Sigmoid colon (tissue), 7 donors: ENCODE results near the gene GSAP. TPM values are rescaled to one million over a fixed set of nuclear protein-coding genes. Genes with fewer than 3 reads are reported as not detected.
A peak's percentile ranks its signal among the peaks of the same experiment; 100 is the strongest.

Experiments
- DNase-seq: peaks from one replicate; pipeline ENCODE4 v3.0.0-alpha.2; 2019
- H3K27ac ChIP-seq, 4 donors: fragments of 200-600 bp; sonication (generic); one replicate each; pipeline ENCODE4 v1.5.1; 2016 to 2019; ENCODE audit warnings: mild to moderate bottlenecking in 1 of 4
- H3K27me3 ChIP-seq, 3 donors: fragments of 200-600 bp; sonication (generic); one replicate each; pipeline ENCODE4 v1.5.1; 2019; ENCODE audit warnings: mild to moderate bottlenecking in 1 of 3
- H3K36me3 ChIP-seq, 4 donors: fragments of 200-600 bp; sonication (generic); one replicate each; pipeline ENCODE4 v1.5.1; 2016 to 2019
- H3K4me1 ChIP-seq, 4 donors: fragments of 200-600 bp; sonication (generic); one replicate each; pipeline ENCODE4 v1.5.1; 2017 to 2019
- H3K4me3 ChIP-seq, 4 donors: fragments of 200-600 bp; sonication (generic); one replicate each; pipeline ENCODE4 v1.5.1; 2017 to 2019; ENCODE audit warnings: mild to moderate bottlenecking in 2 of 4, moderate library complexity in 1 of 4
- H3K9me3 ChIP-seq, 4 donors: fragments of 200-600 bp in 3 of 4; sonication (generic) in 3 of 4; one replicate each; pipeline versions ENCODE4 v1.5.1 to v1.6.1; 2013 to 2019
- CTCF ChIP-seq, 4 experiments: fragments of 450-650 bp in 3 of 4; fragments of 200-600 bp in 1 of 4; IDR thresholded peaks; one replicate each; pipeline ENCODE4 v1.5.1; 2016 to 2019; ENCODE audit warnings: antibody characterized with exemption in 4 of 4, mild to moderate bottlenecking in 3 of 4, moderate library complexity in 2 of 4
- EP300 ChIP-seq, 4 donors: sonication (generic); formaldehyde crosslinking; IDR thresholded peaks; one replicate each; pipeline ENCODE4 v1.6.1; 2017; ENCODE audit warnings: antibody characterized with exemption in 4 of 4
- POLR2A ChIP-seq, 2 donors: fragments of 450-650 bp; IDR thresholded peaks; one replicate each; pipeline ENCODE4 v1.6.1; 2016; ENCODE audit warnings: antibody characterized with exemption in 2 of 2, mild to moderate bottlenecking in 2 of 2, moderate library complexity in 2 of 2
- POLR2AphosphoS5 ChIP-seq, 4 donors: sonication (generic); formaldehyde crosslinking; IDR thresholded peaks; one replicate each; pipeline ENCODE4 v1.6.1; 2017; ENCODE audit warnings: antibody characterized with exemption in 4 of 4
- WGBS, 2 donors: extraction: QIAGEN DNeasy Blood & Tissue Kit; methylation state at CpG; one replicate each; pipeline ENCODE4 v1.1.7; 2013; 5-methylcytosine and 5-hydroxymethylcytosine counted together
- intact Hi-C: fragments of 100-400 bp; cut with DNase I; formaldehyde crosslinking; loops from one replicate; pipeline ENCODE4 v1.15.1; 2023
- polyA plus RNA-seq, 3 donors: library from polyadenylated mRNA; stranded (reverse); fragments of 200-250 nt; gene quantifications; one replicate each; pipeline ENCODE4 v1.2.3, GENCODE V29; 2013
- total RNA-seq, 4 donors: library from RNA; depleted of rRNA; stranded (reverse); fragments of >200 nt; gene quantifications; one replicate each; pipeline ENCODE4 v1.1.0, GENCODE V29; 2016
- donor health status: healthy with polysubstance abuse.
- donor health status: Bipolar disorder and iron deficiency.
- donor health status: healthy.

Gene GSAP
- total and polyA plus RNA-seq, 7 donors, result 3.6 to 30.2 (median 15.1) TPM

- 87 to 89% methylated on average over 5 of the region's 5 CpGs for WGBS, 2 donors
- DNase-seq, result no peak
- Histone ChIP-seq H3K4me3 (no peak overlapping the region), H3K27me3 (no peaks in the 10 kb centered on the region), H3K36me3 (no peaks in the 10 kb centered on the region), H3K9me3 (no peaks in the 10 kb centered on the region), H3K4me1 (no peaks in the 10 kb centered on the region), H3K27ac (no peak overlapping the region)
- TF ChIP-seq POLR2AphosphoS5 (IDR thresholded peaks at IDR 0.05) (no peak), POLR2A (IDR thresholded peaks at IDR 0.05) (no peak), EP300 (IDR thresholded peaks at IDR 0.05) (no peak), CTCF (IDR thresholded peaks at IDR 0.05) (no peak)
- intact Hi-C loops, result no loop called here
Measured at GRCh38 chr7:77433901-77434300, 17.8 kb upstream of the GSAP start.

GRCh38 chr7:77430927-77431326 lies 14.8 kb upstream of the GSAP start:
- intact Hi-C loops, result no loop called here
- no peak for TF ChIP-seq POLR2AphosphoS5 (IDR thresholded peaks at IDR 0.05)
- no peak for TF ChIP-seq EP300 (IDR thresholded peaks at IDR 0.05)
- no peak for TF ChIP-seq POLR2A (IDR thresholded peaks at IDR 0.05)
- no peak for TF ChIP-seq CTCF (IDR thresholded peaks at IDR 0.05)
- H3K27ac ChIP-seq, result no peak overlapping the region
- H3K36me3 ChIP-seq, result no peaks in the 10 kb centered on the region
- DNase-seq, result no peak
- WGBS, 2 donors, result 86% methylated on average over 7 of the region's 7 CpGs
- no peaks in the 10 kb centered on the region for H3K9me3 ChIP-seq
- peaks cover 0 to 6% (median 0%) of the 10 kb centered on the region in 4 donors for H3K4me1 ChIP-seq
- no peak overlapping the region for H3K4me3 ChIP-seq
- no peaks in the 10 kb centered on the region for H3K27me3 ChIP-seq

GRCh38 chr7:77428777-77429231 lies 12.7 kb upstream of the GSAP start:
- 81 to 84% methylated on average over 10 of the region's 10 CpGs for WGBS, 2 donors
- no peaks in the 10 kb centered on the region for H3K36me3 ChIP-seq
- intact Hi-C loops, result no loop called here
- TF ChIP-seq CTCF (IDR thresholded peaks at IDR 0.05), result no peak
- DNase-seq, result no peak
- H3K4me3 ChIP-seq, result no peak overlapping the region
- no peaks in the 10 kb centered on the region for H3K27me3 ChIP-seq
- peaks cover 0 to 9% (median 0%) of the 10 kb centered on the region in 4 donors for H3K4me1 ChIP-seq
- no peaks in the 10 kb centered on the region for H3K9me3 ChIP-seq
- no peak overlapping the region for H3K27ac ChIP-seq

- peaks cover 0 to 9% (median 0%) of the 10 kb centered on the region in 4 donors for H3K4me1 ChIP-seq
- TF ChIP-seq EP300 (IDR thresholded peaks at IDR 0.05), result no peak
- no peak for TF ChIP-seq POLR2AphosphoS5 (IDR thresholded peaks at IDR 0.05)
- no peak for TF ChIP-seq POLR2A (IDR thresholded peaks at IDR 0.05)
- TF ChIP-seq CTCF (IDR thresholded peaks at IDR 0.05), result no peak
- DNase-seq, result no peak
- H3K27me3 ChIP-seq, result no peaks in the 10 kb centered on the region
- no peak overlapping the region for H3K27ac ChIP-seq
- H3K36me3 ChIP-seq, result no peaks in the 10 kb centered on the region
- WGBS, 2 donors, result 71 to 92% methylated on average over 5 of the region's 5 CpGs
- no peaks in the 10 kb centered on the region for H3K9me3 ChIP-seq
- intact Hi-C loops, result no loop called here
- H3K4me3 ChIP-seq, result no peak overlapping the region
Measured at GRCh38 chr7:77427996-77428603, 12.0 kb upstream of the GSAP start.

- intact Hi-C loops, result no loop called here
Measured at GRCh38 chr7:77426521-77427051, 10.4 kb upstream of the GSAP start.

More at GRCh38 chr7:77426521-77427051, 10.4 kb upstream of the GSAP start:
- Histone ChIP-seq H3K9me3 (no peaks in the 10 kb centered on the region), H3K4me3 (peak overlapping the region in 1 of 4 donors; percentile 24), H3K4me1 (peaks cover 0 to 9% (median 0%) of the 10 kb centered on the region in 4 donors), H3K36me3 (no peaks in the 10 kb centered on the region), H3K27ac (peak overlapping the region in 3 of 4 donors; percentile 31 to 45 (median 39)), H3K27me3 (no peaks in the 10 kb centered on the region)
- TF ChIP-seq POLR2AphosphoS5 (IDR thresholded peaks at IDR 0.05), result no peak
- no peak for TF ChIP-seq CTCF (IDR thresholded peaks at IDR 0.05)
- no peak for TF ChIP-seq POLR2A (IDR thresholded peaks at IDR 0.05)
- no peak for TF ChIP-seq EP300 (IDR thresholded peaks at IDR 0.05)
- WGBS, 2 donors, result 85 to 87% methylated on average over 5 of the region's 5 CpGs
- no peak for DNase-seq
